ENCODE data around the gene YBX3.

GRCh38 chr12:10672231-10672868, 50.8 kb downstream of the YBX3 start:
- TF ChIP-seq CTCF (IDR thresholded peaks at IDR 0.05; ENCODE audit: low read depth, low read length) (no peak), EZH2phosphoT487 (IDR thresholded peaks at IDR 0.05; ENCODE audit: low read depth) (no peak)

Data from OCI-LY3 (cell line).